NCI-H1930 (cell line): ENCODE measurements around the gene DCC.

Experiments
- DNase-seq, 2 experiments: peaks; one replicate each; lab custom pipeline; 2025; lab: John Stamatoyannopoulos, UW

DCC gene

DNA sequence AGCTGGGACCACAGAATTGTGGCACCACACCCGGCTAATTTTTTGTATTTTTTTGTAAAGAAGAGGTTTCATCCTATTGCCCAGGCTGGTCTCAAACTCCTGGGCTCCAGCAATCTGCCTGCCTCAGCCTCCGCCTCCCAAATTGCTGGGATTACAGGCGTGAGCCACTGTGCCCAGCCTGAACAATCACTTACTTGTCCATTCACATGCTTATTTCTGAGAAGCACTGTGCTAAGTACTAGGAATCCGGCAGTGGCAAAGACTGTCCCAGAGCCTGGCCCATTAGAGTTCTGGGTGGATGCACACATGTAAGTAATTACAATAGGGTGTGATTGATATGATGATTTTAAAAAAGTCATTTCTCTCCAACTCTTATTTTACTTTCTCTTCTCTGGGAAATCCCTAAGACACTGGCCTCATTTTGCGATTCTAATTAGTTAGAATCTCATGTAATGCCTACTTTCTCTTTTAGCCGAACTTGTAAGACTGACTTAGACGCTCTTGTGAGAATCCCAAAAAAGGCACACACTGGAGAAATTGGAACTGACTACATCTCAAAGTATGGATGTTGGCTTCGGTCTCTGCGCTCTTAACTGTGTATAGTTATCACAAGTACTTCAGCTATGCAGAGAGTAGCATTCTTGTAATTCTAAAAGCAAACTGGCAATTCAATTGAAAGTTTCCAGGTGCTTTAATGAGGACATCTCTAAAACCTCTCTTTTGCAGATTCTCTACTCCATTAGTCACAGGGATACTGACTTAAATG, 567.7 kb downstream of the DCC start:
- DNase-seq, result no peak

DNA sequence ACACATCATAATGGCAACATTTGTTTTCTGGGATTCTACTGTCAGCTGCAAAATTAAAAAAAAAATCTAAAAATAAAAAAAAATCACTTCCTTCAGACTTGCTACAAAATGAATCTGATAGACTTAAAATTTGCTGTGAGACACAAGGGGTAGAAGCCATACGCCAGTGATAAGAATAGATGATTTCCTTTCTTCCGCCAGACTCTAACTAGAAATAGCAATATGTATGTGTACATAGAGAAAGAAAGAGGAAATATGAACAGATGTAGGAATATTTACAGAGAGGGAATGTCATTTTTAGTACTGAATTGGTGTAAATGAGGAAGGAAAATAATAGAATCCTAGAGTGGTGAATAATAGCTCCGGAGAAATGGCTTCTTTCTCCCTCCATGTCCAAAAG, 574.2 kb downstream of the DCC start:
- no peak for DNase-seq

DNA sequence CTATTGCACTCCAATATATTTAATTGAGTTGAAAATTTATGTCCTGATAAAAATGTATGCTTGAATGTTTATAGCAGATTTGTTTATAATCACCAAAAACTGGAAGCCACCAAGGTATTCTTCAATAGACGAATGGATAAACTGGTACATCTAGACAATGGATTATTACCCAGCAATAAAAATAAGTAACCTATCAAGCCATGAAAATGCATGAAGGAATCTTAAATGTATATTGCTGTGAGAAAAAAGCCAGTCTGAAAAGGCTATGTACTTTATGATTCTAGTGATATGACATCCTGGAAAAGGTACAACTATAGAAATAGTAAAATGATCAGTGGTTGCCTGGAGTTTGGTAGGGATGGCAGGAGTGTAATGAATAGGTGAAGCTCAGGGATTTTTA, 580.7 kb downstream of the DCC start:
- DNase-seq, result no peak

DNA sequence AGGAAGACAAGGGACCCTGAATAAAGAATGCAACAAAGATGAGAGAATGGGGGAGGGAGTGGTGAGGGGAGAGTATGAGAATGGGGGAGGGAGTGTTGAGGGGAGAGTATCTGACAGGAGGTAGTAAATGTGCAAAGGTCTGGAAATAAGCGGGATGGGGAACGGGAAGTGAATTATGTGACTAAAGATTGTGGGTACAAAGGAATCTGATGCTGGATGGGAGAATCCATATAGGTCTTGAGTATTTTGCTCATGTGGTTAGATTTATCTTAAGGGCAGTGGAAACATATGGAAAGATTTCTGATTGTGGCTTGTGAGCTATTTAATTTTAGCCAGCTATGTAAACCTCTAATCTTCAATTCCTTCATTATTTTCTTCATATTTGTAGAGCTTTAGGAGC, 593.4 kb downstream of the DCC start:
- no peak for DNase-seq

DNA sequence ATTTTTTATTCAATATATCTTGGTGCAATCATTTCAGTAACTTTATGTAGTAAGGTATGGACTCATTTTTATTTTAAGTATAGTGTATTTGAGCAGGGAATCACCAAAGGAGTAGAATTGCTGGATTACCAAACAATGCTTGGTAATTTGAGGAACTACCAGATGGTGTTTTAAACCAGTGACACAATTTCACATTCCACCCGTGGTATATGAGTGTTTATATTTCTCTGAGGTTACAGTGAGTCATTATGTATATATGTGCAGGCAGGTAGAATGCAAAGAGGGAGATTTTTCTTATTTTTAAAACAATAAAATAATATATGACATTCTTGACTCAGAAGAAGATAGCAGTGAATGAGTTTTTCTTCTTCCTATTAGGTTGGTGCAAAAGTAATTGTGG, 596.9 kb downstream of the DCC start:
- DNase-seq, result no peak

DNA sequence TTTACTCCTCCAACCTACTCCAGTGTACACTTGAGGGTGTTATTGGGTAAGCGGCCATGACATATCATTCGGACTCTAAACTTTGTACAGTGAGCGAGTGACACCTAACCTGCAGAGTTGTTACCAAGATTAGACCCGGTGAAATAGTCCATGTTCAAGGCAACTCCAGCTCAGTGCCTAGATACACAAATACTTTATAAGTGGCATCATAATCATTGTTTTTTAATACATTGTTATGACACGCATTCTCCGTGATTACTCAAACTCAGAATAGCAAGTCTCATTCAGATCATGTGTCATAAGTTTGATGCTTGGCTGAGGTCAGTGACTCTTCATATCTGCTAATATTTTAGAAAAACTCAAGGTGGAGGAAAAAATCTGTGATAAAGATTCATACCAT, 597.8 kb downstream of the DCC start:
- DNase-seq, result no peak

DNA sequence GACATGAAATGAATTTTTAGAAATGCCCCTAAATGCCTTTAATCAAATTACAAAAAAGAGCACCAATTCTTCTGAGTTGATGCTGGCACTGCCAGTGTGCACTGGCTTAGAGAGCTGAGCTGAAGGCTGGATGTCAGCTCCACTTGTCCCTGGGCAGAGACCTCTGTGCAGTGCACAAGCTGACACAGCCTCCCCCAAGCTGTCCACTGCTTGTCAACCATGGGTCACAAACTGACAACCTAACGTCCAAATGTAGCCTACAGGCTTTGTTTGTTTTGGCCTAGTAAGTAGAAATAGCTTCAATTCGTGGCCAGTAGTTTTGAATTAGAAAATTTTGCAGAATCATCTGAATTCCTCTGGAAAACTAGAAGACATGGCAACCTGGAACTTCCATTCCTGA, 605.6 kb downstream of the DCC start:
- no peak for DNase-seq

DNA sequence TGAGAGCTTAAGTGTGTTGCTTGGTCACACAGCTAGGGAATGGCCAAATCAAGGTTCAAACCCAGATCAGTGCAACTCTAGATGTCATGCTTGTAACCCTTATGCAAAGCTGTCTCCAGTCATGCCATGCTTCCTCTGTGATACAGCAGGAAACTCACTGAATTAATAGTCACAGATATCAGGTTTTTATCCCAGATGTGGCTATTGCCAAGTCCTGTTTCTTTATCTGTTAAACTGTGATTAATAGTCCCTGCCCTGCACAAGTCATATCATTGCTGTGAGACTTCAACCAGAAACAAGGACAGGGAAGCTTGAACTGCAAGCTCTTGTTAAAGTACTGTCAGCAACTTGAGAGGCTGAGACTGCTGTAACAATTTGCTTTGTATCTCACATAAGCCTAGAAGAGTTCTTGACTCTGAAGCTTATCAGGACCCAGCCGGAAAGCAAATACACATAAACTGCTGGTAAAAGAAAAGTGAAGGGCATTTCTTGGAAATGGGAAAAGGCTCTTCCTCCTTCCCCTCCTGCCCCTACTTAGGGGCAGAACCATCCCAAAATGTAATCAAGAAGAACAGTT, 609.0 kb downstream of the DCC start:
- no peak for DNase-seq

DNA sequence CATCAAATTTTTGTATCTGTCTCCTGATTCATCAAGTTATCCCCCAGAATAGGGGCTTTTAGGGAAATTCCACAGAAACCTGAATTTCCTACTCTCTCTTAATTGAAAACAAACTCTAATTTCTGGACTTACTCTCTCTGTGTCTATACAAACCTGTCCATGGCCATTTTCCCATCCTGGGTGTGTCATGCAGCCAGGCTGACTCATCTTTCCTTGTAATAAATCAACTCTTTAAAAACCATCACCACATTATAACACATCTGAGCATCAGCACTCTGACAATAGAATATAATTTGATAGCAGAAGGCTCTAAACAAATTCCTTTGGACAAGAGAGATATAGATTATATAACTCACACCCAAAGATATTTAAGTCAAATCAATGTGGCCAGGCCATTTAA, 610.2 kb downstream of the DCC start:
- DNase-seq, result no peak

DNA sequence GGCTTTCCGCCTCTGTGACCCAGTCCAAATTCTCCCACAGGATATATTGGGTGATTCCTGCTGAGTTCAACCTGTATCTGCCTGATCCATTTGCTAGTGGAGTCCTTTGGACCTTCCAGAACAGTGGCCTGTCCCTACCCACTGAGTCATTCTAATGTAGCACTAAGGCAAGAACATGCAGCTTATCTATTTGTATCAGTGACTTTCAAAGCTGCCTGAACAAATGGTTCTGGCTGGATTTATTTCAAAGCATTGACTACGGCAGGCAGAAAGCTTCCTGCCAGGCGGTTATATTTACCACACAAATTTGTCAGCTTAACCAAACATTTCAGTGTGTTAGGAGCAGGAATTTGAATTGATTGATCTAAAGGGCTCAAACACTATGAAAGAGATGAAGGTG, 613.4 kb downstream of the DCC start:
- no peak for DNase-seq

DNA sequence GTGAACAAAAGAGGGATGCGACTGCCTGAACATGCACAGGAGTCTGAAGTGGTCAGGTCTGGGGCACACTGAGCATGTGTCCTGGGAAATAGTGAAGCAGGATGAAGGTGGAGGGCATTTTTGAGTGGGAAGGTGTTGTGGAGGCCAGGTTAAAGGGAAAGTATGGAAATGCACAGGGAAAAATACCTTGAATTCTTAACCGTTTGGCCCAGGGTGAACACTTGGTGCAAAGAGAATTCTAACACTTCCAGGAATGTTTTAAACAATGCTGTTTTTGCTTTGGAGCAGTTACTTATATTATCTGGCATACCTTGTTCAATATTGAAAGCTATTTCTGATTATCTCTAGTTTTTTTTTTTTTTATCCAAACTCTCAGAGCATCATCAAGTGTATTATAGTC, 623.5 kb downstream of the DCC start:
- no peak for DNase-seq

DNA sequence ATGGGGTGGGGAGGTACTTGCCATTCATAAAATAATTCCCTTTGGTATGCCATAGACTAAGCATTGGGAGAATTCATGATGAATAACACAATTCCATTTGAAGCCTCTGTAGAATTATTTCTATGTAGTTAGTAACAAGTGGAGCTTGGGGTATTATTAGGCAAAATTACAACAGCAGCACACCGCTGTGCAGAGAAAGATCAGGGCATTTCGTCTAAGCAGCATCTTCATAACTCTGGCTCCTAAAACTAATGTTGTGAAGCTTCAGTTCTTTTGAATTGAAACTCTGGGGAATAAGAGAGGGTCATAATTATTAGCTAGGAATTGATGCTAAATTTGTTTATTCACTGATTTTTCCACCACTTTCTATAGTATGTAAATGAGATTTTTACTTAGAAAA, 630.7 kb downstream of the DCC start:
- no peak for DNase-seq

DNA sequence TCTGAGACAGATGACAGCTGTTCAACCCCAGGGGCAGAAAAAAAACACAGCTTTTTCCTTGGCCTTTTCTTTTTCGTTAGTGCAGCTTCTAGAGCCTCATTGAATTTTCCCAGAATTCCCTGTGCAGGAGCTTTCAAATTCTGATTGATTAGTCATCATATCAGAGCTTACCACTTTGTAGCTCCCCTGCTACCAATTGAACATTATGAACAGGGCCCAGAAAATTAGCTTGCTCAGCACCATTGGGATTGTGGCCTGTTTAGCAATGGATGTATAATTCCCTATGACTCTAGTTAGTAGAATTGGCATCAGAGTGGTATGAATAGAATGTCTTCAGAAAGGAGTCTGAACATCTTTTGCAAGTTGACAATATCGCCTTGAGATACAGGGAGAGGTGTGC, 631.1 kb downstream of the DCC start:
- DNase-seq, result no peak

DNA sequence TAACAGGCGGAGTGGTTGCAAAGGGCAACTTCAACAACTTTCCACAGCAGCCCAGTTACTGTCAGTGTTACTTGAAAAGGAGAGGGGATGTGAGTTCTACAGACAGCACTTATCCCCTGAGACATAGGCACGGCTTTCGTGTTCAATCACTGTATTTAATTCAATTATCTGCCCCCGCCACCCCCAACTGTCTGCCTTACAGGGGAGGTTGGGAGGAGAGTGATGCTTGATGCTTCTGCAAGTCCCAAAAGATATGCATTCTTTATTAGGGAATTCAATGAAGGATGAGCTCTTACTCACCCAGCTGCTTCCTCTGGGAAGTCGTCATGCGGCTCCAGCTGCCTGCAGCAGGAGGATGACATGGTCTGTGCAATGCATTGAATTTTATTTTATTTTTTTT, 639.9 kb downstream of the DCC start:
- DNase-seq, result no peak

DNA sequence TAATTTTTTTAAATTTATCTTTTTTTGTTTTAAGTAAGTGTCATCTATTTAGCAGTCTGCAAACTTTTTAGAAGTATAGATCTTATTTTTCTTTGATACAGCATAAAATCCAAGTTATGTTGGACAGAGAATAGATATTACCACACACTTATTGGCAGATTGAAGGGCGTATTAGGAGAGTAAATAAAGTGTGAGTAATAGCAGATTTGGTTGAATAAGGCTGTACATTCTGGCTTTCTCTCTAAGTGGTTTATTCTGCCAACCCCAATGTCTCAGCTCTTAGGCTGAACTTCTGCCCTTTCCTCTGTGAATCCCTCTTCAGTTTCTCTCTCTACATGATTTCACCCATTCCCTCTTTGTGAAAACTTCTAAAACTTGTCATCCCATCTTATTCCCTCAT, 651.2 kb downstream of the DCC start:
- no peak for DNase-seq

DNA sequence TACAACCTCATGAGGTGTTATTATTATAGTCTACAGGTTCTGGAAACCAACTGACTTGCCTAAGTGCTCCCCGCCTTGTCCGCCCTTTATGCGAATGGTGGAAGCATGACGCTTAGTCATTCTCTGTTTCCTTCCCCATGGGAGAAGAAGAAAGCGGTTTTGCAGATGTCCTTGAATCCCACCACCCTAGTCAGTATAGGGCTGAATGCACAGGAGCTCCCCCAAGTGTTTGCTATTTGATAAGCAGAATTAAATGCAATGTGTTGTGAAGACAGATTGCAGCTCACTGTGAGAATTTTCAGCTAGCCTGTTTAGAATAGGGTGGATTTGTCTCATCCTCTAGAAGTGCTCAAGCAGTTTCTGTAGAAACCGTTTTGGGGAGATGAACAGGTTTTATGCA, 652.0 kb downstream of the DCC start:
- no peak for DNase-seq

DNA sequence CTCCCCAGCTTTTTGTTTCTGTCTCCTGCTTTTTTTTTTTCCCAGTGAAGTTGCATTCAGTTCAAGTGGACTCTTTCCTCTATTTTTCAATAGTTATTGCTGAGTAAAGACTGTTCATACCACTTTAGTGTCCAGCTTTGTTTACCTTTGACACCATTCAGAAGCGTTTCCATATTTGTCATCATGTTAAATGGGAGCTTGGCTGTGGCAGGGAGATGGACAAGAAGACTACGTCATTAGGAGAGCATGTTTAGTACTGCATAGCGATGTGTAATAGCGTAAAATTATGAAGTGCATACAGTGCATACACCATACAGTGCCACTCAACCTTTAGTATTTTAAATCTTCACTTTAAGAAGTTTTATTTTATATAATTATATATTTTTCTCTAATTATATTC, 655.9 kb downstream of the DCC start:
- DNase-seq, result no peak

DNA sequence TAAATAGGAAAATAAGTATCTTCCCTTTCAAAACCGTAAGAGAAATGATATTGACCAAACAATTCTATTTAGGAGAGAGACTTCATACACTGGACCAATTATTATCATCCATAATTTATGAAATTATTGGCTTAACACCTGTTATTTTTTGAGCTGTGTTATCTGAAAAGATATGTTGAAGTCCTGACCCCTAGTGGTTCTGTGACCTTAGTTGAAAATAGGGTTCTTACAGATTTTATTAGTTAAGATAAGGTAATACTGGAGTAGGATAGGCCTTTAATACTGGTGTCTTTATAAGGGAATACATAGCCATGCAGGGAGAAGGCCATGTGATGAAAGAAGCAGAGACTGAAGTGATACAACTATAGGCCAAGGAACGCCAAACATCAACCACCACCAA, 659.6 kb downstream of the DCC start:
- peak in 1 of 2 experiments; percentile 44 for DNase-seq

DNA sequence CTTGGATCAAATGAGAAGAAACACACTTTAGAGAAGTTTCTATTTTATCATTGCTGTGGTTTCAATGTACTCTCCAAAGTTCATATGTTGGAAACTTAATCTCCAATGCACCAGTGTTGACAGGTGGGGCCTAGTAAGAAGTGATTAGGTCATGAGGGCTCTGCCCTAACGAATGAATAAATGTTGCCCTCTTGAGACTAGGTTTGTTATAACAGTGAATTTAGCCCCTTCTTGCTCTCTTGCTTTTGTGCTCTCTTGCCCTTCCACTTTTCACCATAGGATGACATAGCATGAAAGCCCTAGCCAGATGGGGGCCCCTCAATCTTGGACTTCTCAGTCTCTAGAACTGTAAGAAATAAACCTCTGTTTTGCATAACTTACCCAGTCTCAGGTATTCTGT, 664.8 kb downstream of the DCC start:
- DNase-seq, result no peak

DNA sequence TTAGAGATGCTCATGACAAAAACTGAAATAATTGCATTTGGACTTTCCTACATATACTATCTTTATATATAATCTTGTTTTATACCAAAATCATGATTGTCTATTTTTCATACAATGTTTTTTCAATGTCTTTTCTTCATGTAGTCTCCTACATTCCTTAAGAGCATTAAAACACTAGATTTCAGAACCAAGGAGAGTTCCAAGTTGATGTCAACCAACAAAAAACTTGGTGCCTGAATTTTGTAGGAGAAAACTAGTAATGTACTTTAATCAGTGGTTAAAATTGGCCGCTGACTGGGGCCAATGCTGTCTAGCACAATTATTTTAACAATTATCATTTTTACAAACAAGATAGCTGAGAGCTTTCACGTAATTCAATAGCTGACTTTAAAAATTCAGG, 678.8 kb downstream of the DCC start:
- DNase-seq, result no peak

DNA sequence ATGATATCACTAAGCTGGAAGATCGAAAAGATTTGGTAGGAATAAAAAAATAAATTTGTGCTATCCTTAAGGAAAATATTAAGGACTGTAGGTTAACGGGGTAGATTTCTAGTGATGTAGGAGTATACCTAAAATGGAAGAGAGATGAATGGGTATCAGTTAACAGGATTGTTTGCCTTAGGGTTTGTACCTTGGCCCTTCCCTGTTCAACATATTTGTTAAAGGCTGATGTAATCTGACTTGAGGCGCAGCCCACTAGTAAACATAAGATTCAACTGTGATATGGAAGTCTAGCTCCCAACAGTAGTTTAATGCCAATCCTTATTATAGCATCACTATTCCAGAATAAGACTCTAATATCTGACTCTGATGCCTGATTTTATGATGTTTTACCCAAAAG, 685.2 kb downstream of the DCC start:
- DNase-seq, result no peak

DNA sequence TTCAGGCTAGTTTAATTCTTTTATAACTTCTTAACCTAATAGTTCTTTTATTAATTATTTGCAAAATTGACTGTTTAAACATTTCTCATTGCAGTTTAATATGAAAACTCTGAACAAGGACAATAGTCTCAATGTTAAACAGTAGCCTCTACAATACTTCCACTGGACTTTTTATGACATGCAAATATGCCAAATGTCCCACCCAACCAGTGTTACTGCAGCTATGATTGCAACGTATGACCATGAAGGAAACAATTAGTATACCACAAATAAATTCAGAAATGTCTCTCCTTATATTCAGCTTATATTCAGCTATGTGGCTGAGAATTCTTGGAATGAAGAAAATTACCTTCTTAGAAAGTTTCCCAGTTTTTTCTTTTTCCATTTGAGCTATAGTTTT, 688.6 kb downstream of the DCC start:
- DNase-seq, result no peak

DNA sequence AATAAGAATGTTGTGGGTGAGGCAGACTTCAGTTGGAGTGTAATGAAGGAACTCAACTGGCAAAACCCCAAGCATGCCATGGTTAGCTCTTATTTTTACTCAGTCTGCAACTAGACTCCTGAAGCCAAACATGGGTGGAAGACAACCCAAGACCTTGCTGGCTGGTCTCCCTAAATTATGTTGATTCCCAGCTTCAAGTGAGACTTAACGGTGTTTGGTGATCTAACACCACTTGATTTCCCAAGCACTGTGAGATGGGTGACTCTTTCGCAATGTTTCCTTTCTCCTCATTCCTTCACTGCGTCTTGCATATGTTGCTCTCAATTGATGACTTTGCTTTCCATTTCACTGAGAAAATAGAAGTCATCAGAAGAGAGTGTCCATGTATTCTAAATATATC, 693.1 kb downstream of the DCC start:
- DNase-seq, result no peak

DNA sequence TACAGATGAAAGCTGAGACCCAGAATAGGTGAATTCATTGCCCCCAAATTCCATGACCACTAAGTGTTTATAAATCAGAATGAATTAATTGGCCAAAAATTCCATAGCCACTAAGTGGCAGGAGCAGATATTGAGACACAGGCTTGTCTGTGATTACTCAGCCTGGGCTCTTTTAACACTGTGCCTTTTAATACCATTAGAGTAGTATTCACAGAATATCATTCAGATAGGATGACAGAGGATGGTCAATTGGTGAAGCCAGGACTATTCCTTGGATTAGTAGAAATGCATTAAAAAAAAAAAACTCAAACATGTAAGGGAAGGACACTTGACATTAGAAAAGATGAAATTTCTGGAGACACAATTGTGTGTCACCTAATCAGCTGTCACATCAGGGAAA, 698.6 kb downstream of the DCC start:
- no peak for DNase-seq
